Right renal pelvis (tissue), 4 donors: ENCODE data around the gene ATAD3A. TPM values are rescaled to one million over a fixed set of nuclear protein-coding genes. Genes with fewer than 3 reads are reported as not detected.
A peak's percentile ranks its signal among the peaks of the same experiment; 100 is the strongest.

ENCODE experiments used
- DNase-seq, 4 donors: peaks; one replicate each; pipeline ENCODE4 v3.0.0-alpha.2; 2013; ENCODE audit warnings: low read depth in 4 of 4, low spot score in 3 of 4, missing footprints in 1 of 4
- polyA plus RNA-seq, 4 donors: library from polyadenylated mRNA; unstranded; fragments of 120-200 nt; gene quantifications; one replicate each; pipeline ENCODE4 v1.2.1, GENCODE V29; 2013; ENCODE audit not compliant: insufficient read length in 4 of 4

The ATAD3A gene
- polyA plus RNA-seq, 4 donors: 20.2 to 25.6 (median 21.4) TPM

GRCh38 chr1:1574721-1575537, 63.0 kb downstream of the ATAD3A start, which contains the start of gene SSU72:
Gene SSU72, minus strand, starts transcription at chr1:1574863. Its CDS starts 306 bp downstream, at chr1:1574557.
- DNase-seq: peak; percentile 84 to 91 (median 86)

- no peak for DNase-seq
These were observed 65.5 kb downstream of the ATAD3A start for GRCh38 chr1:1577367-1578011.

- no peak for DNase-seq
These were observed 66.5 kb downstream of the ATAD3A start for GRCh38 chr1:1578371-1578940.

- no peak for DNase-seq
These were observed 70.8 kb downstream of the ATAD3A start for GRCh38 chr1:1582585-1583346.

GRCh38 chr1:1583347-1584010, 71.5 kb downstream of the ATAD3A start:
- no peak for DNase-seq

Other genes with a start within 250 kb of the ATAD3A start
- gene UBE2J2, start 238.3 kb upstream of the ATAD3A start, polyA plus RNA-seq: 10 to 100 TPM; 47.7 to 57.5 (median 52.6) TPM
- gene SCNN1D, start 231.7 kb upstream of the ATAD3A start, polyA plus RNA-seq: 1 to 10 TPM; 4.2 to 8.5 (median 4.9) TPM
- gene ACAP3, start 204.2 kb upstream of the ATAD3A start, polyA plus RNA-seq: 10 to 100 TPM; 21.7 to 38.7 (median 24.4) TPM
- 10 to 100 TPM in 1 of 4 donors, 1 to 10 TPM in 3; 6.5 to 12.2 (median 7.2) TPM for gene PUSL1, start 203.6 kb upstream of the ATAD3A start, polyA plus RNA-seq
- gene INTS11, start 187.5 kb upstream of the ATAD3A start, polyA plus RNA-seq: 100 to 1,000 TPM; 104 to 117 (median 110) TPM
- gene CPTP, start 187.4 kb upstream of the ATAD3A start, polyA plus RNA-seq: 10 to 100 TPM; 11.6 to 20.7 (median 14.5) TPM
- under 1 TPM; 0.22 to 0.56 (median 0.33) TPM for gene TAS1R3, start 180.9 kb upstream of the ATAD3A start, polyA plus RNA-seq
- 10 to 100 TPM; 27.0 to 56.4 (median 28.5) TPM for gene DVL1, start 162.7 kb upstream of the ATAD3A start, polyA plus RNA-seq
- 100 to 1,000 TPM; 177 to 242 (median 190) TPM for gene MXRA8, start 153.6 kb upstream of the ATAD3A start, polyA plus RNA-seq
- gene AURKAIP1, start 137.0 kb upstream of the ATAD3A start, polyA plus RNA-seq: 100 to 1,000 TPM in 1 of 4 donors, 10 to 100 TPM in 3; 63.0 to 110 (median 64.3) TPM
- gene CCNL2, start 112.8 kb upstream of the ATAD3A start, polyA plus RNA-seq: 100 to 1,000 TPM; 232 to 273 (median 238) TPM
- gene MRPL20, start 104.9 kb upstream of the ATAD3A start, polyA plus RNA-seq: 100 to 1,000 TPM; 110 to 137 (median 115) TPM
- gene ANKRD65, start 90.9 kb upstream of the ATAD3A start, polyA plus RNA-seq: 10 to 100 TPM in 2 of 4 donors, 1 to 10 TPM in 2; 6.6 to 19.9 (median 11.9) TPM
- 10 to 100 TPM; 53.9 to 92.3 (median 63.1) TPM for gene VWA1, start 76.5 kb upstream of the ATAD3A start, polyA plus RNA-seq
- gene ATAD3C, start 62.5 kb upstream of the ATAD3A start, polyA plus RNA-seq: 1 to 10 TPM; 1.4 to 3.1 (median 3.1) TPM
- 10 to 100 TPM in 2 of 4 donors, 1 to 10 TPM in 2; 9.1 to 15.9 (median 12.4) TPM for gene ATAD3B, start 40.4 kb upstream of the ATAD3A start, polyA plus RNA-seq
- gene TMEM240, start 28.5 kb downstream of the ATAD3A start, polyA plus RNA-seq: 1 to 10 TPM; 4.4 to 9.2 (median 4.9) TPM
- gene SSU72, start 62.7 kb downstream of the ATAD3A start, polyA plus RNA-seq: 10 to 100 TPM; 86.8 to 95.0 (median 91.0) TPM
- gene FNDC10, start 88.0 kb downstream of the ATAD3A start, polyA plus RNA-seq: 1 to 10 TPM; 1.5 to 4.5 (median 2.6) TPM
- gene MIB2, start 103.3 kb downstream of the ATAD3A start, polyA plus RNA-seq: 10 to 100 TPM; 32.2 to 63.4 (median 38.2) TPM
- 10 to 100 TPM; 16.9 to 38.6 (median 21.7) TPM for gene MMP23B, start 120.0 kb downstream of the ATAD3A start, polyA plus RNA-seq
- gene CDK11B, start 146.8 kb downstream of the ATAD3A start, polyA plus RNA-seq: 10 to 100 TPM; 38.0 to 42.2 (median 40.9) TPM
- 10 to 100 TPM; 68.3 to 81.6 (median 70.9) TPM for gene SLC35E2B, start 180.6 kb downstream of the ATAD3A start, polyA plus RNA-seq
- 10 to 100 TPM; 22.7 to 34.9 (median 28.6) TPM for gene CDK11A, start 212.2 kb downstream of the ATAD3A start, polyA plus RNA-seq